Lower lobe of right lung (tissue), 2 donors: ENCODE measurements around the gene KDM6A. TPM values are rescaled to one million over a fixed set of nuclear protein-coding genes. Genes with fewer than 3 reads are reported as not detected.
"Not testable (repeated sequence)": the region's sequence is repeated elsewhere in the genome, so short reads cannot be mapped to it uniquely, and the experiment has no call there.

Experiments
- ATAC-seq, 2 donors: fragments of 200-7000 bp; cut with Tn5 transposase; one replicate each; pipeline ENCODE4 v1.9.1; 2020 to 2022; ENCODE audit warnings: mild to moderate bottlenecking in 2 of 2, moderate library complexity in 2 of 2
- DNase-seq: peaks from one replicate; pipeline ENCODE4 v3.0.0-alpha.2; 2020
- H3K27ac ChIP-seq: fragments of 200-600 bp; one replicate; pipeline ENCODE4 v1.8.0; 2022
- H3K27me3 ChIP-seq: fragments of 200-600 bp; one replicate; pipeline ENCODE4 v1.8.0; 2022; ENCODE audit warnings: low read depth
- H3K36me3 ChIP-seq: fragments of 200-600 bp; one replicate; pipeline ENCODE4 v1.8.0; 2022; ENCODE audit warnings: mild to moderate bottlenecking
- H3K4me1 ChIP-seq: fragments of 200-600 bp; one replicate; pipeline ENCODE4 v1.8.0; 2022
- H3K4me3 ChIP-seq: fragments of 200-600 bp; one replicate; pipeline ENCODE4 v1.8.0; 2022; ENCODE audit warnings: mild to moderate bottlenecking
- H3K9me3 ChIP-seq: fragments of 200-600 bp; one replicate; pipeline ENCODE4 v1.8.0; 2022
- CTCF ChIP-seq: fragments of 200-600 bp; IDR thresholded peaks from one replicate; pipeline ENCODE4 v1.8.0; 2022; ENCODE audit warnings: antibody characterized with exemption, mild to moderate bottlenecking
- intact Hi-C: fragments of 100-400 bp; cut with DNase I; formaldehyde crosslinking; loops from one replicate; pipeline ENCODE4 v1.11.0; 2022
- total RNA-seq: library from RNA; stranded (reverse); fragmentation: NEBNext Ultra II Directional; extraction: Animal tissue kit (Norgen Biotek cat#: 25700); gene quantifications from one replicate; pipeline ENCODE4 v1.2.1, GENCODE V29; 2021
- donor health status: DM: no; HTN: yes; CAD: no; lungs with severe emphysema.

The KDM6A gene
- total RNA-seq, 1 donor from 2014 or later = 27.0 TPM

- H3K9me3 ChIP-seq = no peaks in the 10 kb centered on the region
- TF ChIP-seq CTCF = no peak
- intact Hi-C loops = no loop called here
- no peak for DNase-seq
- H3K27ac ChIP-seq = no peak overlapping the region
- no peaks in the 10 kb centered on the region for H3K4me1 ChIP-seq
- H3K4me3 ChIP-seq = no peak overlapping the region
- no peaks in the 10 kb centered on the region for H3K36me3 ChIP-seq
- no peak for ATAC-seq
- H3K27me3 ChIP-seq = no peaks in the 10 kb centered on the region
Measured at GRCh38 chrX:44935172-44935571, 62.2 kb downstream of the KDM6A start.

- no peak overlapping the region for H3K27ac ChIP-seq
Measured at GRCh38 chrX:44935640-44936039, 62.7 kb downstream of the KDM6A start.

GRCh38 chrX:44937606-44938005 is 64.6 kb downstream of the KDM6A start:
- no peaks in the 10 kb centered on the region for H3K9me3 ChIP-seq
- no peak for TF ChIP-seq CTCF
- H3K27me3 ChIP-seq = no peaks in the 10 kb centered on the region
- ATAC-seq (no peak), DNase-seq (no peak)
- intact Hi-C loops = no loop called here
- no peak overlapping the region for H3K27ac ChIP-seq
- no peaks in the 10 kb centered on the region for H3K4me1 ChIP-seq
- H3K36me3 ChIP-seq = no peaks in the 10 kb centered on the region
- no peak overlapping the region for H3K4me3 ChIP-seq

More at GRCh38 chrX:44935640-44936039, 62.7 kb downstream of the KDM6A start:
- DNase-seq (no peak), ATAC-seq (no peak)
- intact Hi-C loops = no loop called here
- no peak overlapping the region for H3K4me3 ChIP-seq
- H3K36me3 ChIP-seq = no peaks in the 10 kb centered on the region
- H3K27me3 ChIP-seq = no peaks in the 10 kb centered on the region
- no peak for TF ChIP-seq CTCF
- H3K4me1 ChIP-seq = no peaks in the 10 kb centered on the region
- no peaks in the 10 kb centered on the region for H3K9me3 ChIP-seq

- H3K4me3 ChIP-seq = no peak overlapping the region
- intact Hi-C loops = no loop called here
- no peaks in the 10 kb centered on the region for H3K4me1 ChIP-seq
Measured at GRCh38 chrX:44938111-44938510, 65.1 kb downstream of the KDM6A start.

GRCh38 chrX:44940541-44940940 is 67.6 kb downstream of the KDM6A start:
- H3K4me1 ChIP-seq, ATAC-seq, intact Hi-C loops, H3K36me3 ChIP-seq, H3K9me3 ChIP-seq, DNase-seq, H3K27me3 ChIP-seq, H3K4me3 ChIP-seq, H3K27ac ChIP-seq: not testable (repeated sequence)

More at GRCh38 chrX:44938111-44938510, 65.1 kb downstream of the KDM6A start:
- DNase-seq (no peak), ATAC-seq (peak in 1 of 2 donors; percentile 70)
- no peaks in the 10 kb centered on the region for H3K36me3 ChIP-seq
- TF ChIP-seq CTCF = no peak
- no peak overlapping the region for H3K27ac ChIP-seq
- H3K27me3 ChIP-seq = no peaks in the 10 kb centered on the region
- H3K9me3 ChIP-seq = no peaks in the 10 kb centered on the region

- H3K4me1 ChIP-seq = no peaks in the 10 kb centered on the region
- intact Hi-C loops = no loop called here
- no peak for DNase-seq
- no peaks in the 10 kb centered on the region for H3K27me3 ChIP-seq
- TF ChIP-seq CTCF = no peak
- H3K9me3 ChIP-seq = no peaks in the 10 kb centered on the region
- no peak overlapping the region for H3K4me3 ChIP-seq
- H3K36me3 ChIP-seq = no peaks in the 10 kb centered on the region
- no peak overlapping the region for H3K27ac ChIP-seq
- no peak for ATAC-seq
Measured at GRCh38 chrX:44943007-44943406, 70.0 kb downstream of the KDM6A start.
